ENCODE results near the gene PRDM12.
A peak's percentile ranks its signal among the peaks of the same experiment; 100 is the strongest.

The PRDM12 gene

GRCh38 chr9:130712564-130713285 lies 48.3 kb downstream of the PRDM12 start (continued):
- TF ChIP-seq HOXD13 (CRISPR knock-in tag; IDR thresholded peaks at IDR 0.05; ENCODE audit: borderline replicate concordance) (no peak), ZNF791 (tag by site-specific recombination; IDR thresholded peaks at IDR 0.05) (no peak), ZSCAN16 (tag by site-specific recombination; IDR thresholded peaks at IDR 0.05) (no peak), REPIN1 (tag by site-specific recombination; IDR thresholded peaks at IDR 0.05; ENCODE audit: low read depth) (peak; percentile 64; the same call in 1 of the 2 replicates), ZNF221 (tag by site-specific recombination; IDR thresholded peaks at IDR 0.05; ENCODE audit: borderline replicate concordance) (no peak), ZNF146 (tag by site-specific recombination; IDR thresholded peaks at IDR 0.05) (no peak), ZNF549 (tag by site-specific recombination; IDR thresholded peaks at IDR 0.05) (no peak), ZNF677 (tag by site-specific recombination; IDR thresholded peaks at IDR 0.05) (no peak), BCL11B (tag by site-specific recombination; IDR thresholded peaks at IDR 0.05; ENCODE audit: low read depth) (no peak), ZNF24 (tag by site-specific recombination; IDR thresholded peaks at IDR 0.05) (peak; percentile 50; the same call in 1 of the 2 replicates), SETDB1 (IDR thresholded peaks at IDR 0.05; ENCODE audit: insufficient read length, low read length) (no peak), SP2 (tag by site-specific recombination; IDR thresholded peaks at IDR 0.05) (peak; percentile 94), ZNF138 (tag by site-specific recombination; IDR thresholded peaks at IDR 0.05; ENCODE audit: borderline replicate concordance) (no peak), ZNF175 (tag by site-specific recombination; IDR thresholded peaks at IDR 0.05) (no peak), ZNF248 (tag by site-specific recombination; IDR thresholded peaks at IDR 0.05) (no peak), ZNF121 (tag by site-specific recombination; IDR thresholded peaks at IDR 0.05) (no peak), ZNF510 (tag by site-specific recombination; IDR thresholded peaks at IDR 0.05; ENCODE audit: insufficient replicate concordance) (no peak), ZNF558 (tag by site-specific recombination; IDR thresholded peaks at IDR 0.05) (no peak), ZFP69B (tag by site-specific recombination; IDR thresholded peaks at IDR 0.05) (peak; percentile 93), ZNF670 (tag by site-specific recombination; IDR thresholded peaks at IDR 0.05; ENCODE audit: low read depth) (no peak), ZNF629 (tag by site-specific recombination; IDR thresholded peaks at IDR 0.05) (no peak), ZNF19 (tag by site-specific recombination; IDR thresholded peaks at IDR 0.05; ENCODE audit: low read depth) (no peak), ZSCAN4 (tag by site-specific recombination; IDR thresholded peaks at IDR 0.05) (no peak), HOXA7 (CRISPR knock-in tag; IDR thresholded peaks at IDR 0.05; ENCODE audit: borderline replicate concordance) (no peak), ZNF792 (tag by site-specific recombination; IDR thresholded peaks at IDR 0.05) (no peak), ZNF843 (tag by site-specific recombination; IDR thresholded peaks at IDR 0.05) (no peak), KLF8 (tag by site-specific recombination; IDR thresholded peaks at IDR 0.05) (peak; percentile 71), ZSCAN30 (tag by site-specific recombination; IDR thresholded peaks at IDR 0.05) (no peak; the same call in 1 of the 2 replicates), ZNF362 (tag by site-specific recombination; IDR thresholded peaks at IDR 0.05) (no peak)
- TF ChIP-seq, protein P1, sequence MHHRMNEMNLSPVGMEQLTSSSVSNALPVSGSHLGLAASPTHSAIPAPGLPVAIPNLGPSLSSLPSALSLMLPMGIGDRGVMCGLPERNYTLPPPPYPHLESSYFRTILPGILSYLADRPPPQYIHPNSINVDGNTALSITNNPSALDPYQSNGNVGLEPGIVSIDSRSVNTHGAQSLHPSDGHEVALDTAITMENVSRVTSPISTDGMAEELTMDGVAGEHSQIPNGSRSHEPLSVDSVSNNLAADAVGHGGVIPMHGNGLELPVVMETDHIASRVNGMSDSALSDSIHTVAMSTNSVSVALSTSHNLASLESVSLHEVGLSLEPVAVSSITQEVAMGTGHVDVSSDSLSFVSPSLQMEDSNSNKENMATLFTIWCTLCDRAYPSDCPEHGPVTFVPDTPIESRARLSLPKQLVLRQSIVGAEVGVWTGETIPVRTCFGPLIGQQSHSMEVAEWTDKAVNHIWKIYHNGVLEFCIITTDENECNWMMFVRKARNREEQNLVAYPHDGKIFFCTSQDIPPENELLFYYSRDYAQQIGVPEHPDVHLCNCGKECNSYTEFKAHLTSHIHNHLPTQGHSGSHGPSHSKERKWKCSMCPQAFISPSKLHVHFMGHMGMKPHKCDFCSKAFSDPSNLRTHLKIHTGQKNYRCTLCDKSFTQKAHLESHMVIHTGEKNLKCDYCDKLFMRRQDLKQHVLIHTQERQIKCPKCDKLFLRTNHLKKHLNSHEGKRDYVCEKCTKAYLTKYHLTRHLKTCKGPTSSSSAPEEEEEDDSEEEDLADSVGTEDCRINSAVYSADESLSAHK (tag by site-specific recombination; IDR thresholded peaks at IDR 0.05) = no peak
- TF ChIP-seq, protein P2, sequence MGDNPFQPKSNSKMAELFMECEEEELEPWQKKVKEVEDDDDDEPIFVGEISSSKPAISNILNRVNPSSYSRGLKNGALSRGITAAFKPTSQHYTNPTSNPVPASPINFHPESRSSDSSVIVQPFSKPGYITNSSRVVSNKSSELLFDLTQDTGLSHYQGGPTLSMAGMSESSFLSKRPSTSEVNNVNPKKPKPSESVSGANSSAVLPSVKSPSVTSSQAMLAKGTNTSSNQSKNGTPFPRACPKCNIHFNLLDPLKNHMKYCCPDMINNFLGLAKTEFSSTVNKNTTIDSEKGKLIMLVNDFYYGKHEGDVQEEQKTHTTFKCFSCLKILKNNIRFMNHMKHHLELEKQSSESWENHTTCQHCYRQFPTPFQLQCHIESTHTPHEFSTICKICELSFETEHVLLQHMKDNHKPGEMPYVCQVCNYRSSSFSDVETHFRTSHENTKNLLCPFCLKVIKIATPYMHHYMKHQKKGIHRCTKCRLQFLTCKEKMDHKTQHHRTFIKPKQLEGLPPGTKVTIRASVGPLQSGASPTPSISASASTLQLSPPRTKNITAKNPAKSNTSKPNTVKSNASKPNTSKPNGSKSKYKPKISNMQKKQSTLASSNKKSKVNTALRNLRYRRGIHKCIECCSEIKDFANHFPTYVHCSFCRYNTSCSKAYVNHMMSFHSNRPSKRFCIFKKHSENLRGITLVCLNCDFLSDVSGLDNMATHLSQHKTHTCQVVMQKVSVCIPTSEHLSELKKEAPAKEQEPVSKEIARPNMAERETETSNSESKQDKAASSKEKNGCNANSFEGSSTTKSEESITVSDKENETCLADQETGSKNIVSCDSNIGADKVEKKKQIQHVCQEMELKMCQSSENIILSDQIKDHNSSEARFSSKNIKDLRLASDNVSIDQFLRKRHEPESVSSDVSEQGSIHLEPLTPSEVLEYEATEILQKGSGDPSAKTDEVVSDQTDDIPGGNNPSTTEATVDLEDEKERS (tag by site-specific recombination; IDR thresholded peaks at IDR 0.05) = 0 out of 2 replicates have a peak, but pooled peaks have one; percentile 53
- TF ChIP-seq, protein P3, sequence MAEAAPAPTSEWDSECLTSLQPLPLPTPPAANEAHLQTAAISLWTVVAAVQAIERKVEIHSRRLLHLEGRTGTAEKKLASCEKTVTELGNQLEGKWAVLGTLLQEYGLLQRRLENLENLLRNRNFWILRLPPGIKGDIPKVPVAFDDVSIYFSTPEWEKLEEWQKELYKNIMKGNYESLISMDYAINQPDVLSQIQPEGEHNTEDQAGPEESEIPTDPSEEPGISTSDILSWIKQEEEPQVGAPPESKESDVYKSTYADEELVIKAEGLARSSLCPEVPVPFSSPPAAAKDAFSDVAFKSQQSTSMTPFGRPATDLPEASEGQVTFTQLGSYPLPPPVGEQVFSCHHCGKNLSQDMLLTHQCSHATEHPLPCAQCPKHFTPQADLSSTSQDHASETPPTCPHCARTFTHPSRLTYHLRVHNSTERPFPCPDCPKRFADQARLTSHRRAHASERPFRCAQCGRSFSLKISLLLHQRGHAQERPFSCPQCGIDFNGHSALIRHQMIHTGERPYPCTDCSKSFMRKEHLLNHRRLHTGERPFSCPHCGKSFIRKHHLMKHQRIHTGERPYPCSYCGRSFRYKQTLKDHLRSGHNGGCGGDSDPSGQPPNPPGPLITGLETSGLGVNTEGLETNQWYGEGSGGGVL (tag by site-specific recombination; IDR thresholded peaks at IDR 0.05) = peak; percentile 35; the same call in 1 of the 2 replicates

All from HEK293 (cell line).